GM18519 (cell line): ENCODE data around the gene CSTPP1.
"Not testable (repeated sequence)": the region's sequence is repeated elsewhere in the genome, so short reads cannot be mapped to it uniquely, and the experiment has no call there.

Experiments used
- ATAC-seq: cut with Tn5 transposase; IDR thresholded peaks from one replicate; pipeline ENCODE4 v1.9.1; 2021; ENCODE audit warnings: mild to moderate bottlenecking, moderate library complexity; ENCODE audit not compliant: unreplicated experiment, low FRiP score

Gene CSTPP1

GRCh38 chr11:47078751-47079521, 142.4 kb downstream of the CSTPP1 start:
- no peak for ATAC-seq

GRCh38 chr11:47080775-47081174, 144.2 kb downstream of the CSTPP1 start:
- ATAC-seq = not testable (repeated sequence)

GRCh38 chr11:47083913-47084312, 147.4 kb downstream of the CSTPP1 start:
- no peak for ATAC-seq

- ATAC-seq = no peak
Measured at GRCh38 chr11:47087801-47088200, 151.2 kb downstream of the CSTPP1 start.

- ATAC-seq = no peak
Measured at GRCh38 chr11:47093541-47093940, 157.0 kb downstream of the CSTPP1 start.

- ATAC-seq = not testable (repeated sequence)
Measured at GRCh38 chr11:47096871-47097270, 160.3 kb downstream of the CSTPP1 start.

- ATAC-seq = not testable (repeated sequence)
Measured at GRCh38 chr11:47098223-47098622, 161.7 kb downstream of the CSTPP1 start.

GRCh38 chr11:47099214-47099917, 162.8 kb downstream of the CSTPP1 start:
- no peak for ATAC-seq

GRCh38 chr11:47099918-47100315, 163.4 kb downstream of the CSTPP1 start:
- no peak for ATAC-seq

- no peak for ATAC-seq
Measured at GRCh38 chr11:47101406-47101805, 164.8 kb downstream of the CSTPP1 start.

GRCh38 chr11:47104261-47104950, 167.8 kb downstream of the CSTPP1 start:
- ATAC-seq = no peak

GRCh38 chr11:47105541-47105940, 169.0 kb downstream of the CSTPP1 start:
- no peak for ATAC-seq

- ATAC-seq = no peak
Measured at GRCh38 chr11:47105974-47106373, 169.4 kb downstream of the CSTPP1 start.

GRCh38 chr11:47106798-47107411, 170.3 kb downstream of the CSTPP1 start:
- ATAC-seq = no peak

- ATAC-seq = no peak
Measured at GRCh38 chr11:47107744-47108143, 171.2 kb downstream of the CSTPP1 start.

GRCh38 chr11:47108214-47108613, 171.7 kb downstream of the CSTPP1 start:
- ATAC-seq = no peak

GRCh38 chr11:47109051-47109726, 172.6 kb downstream of the CSTPP1 start:
- ATAC-seq = no peak

- no peak for ATAC-seq
Measured at GRCh38 chr11:47109727-47110246, 173.2 kb downstream of the CSTPP1 start.

GRCh38 chr11:47111318-47111804, 174.8 kb downstream of the CSTPP1 start:
- ATAC-seq = no peak

- ATAC-seq = not testable (repeated sequence)
Measured at GRCh38 chr11:47112941-47113340, 176.4 kb downstream of the CSTPP1 start.
